Measurements from ENCODE around the gene ELOVL5. TPM values are rescaled to one million over a fixed set of nuclear protein-coding genes. Genes with fewer than 3 reads are reported as not detected.
"Not testable (repeated sequence)": the region's sequence is repeated elsewhere in the genome, so short reads cannot be mapped to it uniquely, and the experiment has no call there.

ELOVL5 gene
- total RNA-seq, 4 donors from 2014 or later, result 39.7 to 84.2 (median 57.4) TPM

DNA sequence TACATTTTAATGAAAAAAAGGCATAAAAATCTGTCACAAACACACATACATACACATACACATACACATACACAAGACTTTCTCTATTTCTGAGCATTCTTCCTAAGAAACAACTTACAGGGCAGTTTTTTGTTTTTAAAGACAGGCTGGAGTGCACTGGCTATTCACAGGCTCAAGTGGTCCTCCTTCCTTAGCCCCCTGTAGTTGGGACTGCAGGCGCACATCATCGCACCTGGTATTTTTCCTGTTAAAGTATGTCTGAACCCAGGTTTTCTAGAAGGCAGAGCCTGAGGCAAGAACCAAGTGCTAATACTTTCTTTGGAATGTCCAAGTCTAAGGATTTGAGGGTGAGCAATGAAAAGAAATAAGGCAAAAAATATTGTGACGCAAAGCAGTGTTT, 41.3 kb upstream of the ELOVL5 start:
- Histone ChIP-seq H3K4me1 (no peaks in the 10 kb centered on the region), H3K4me3 (no peak overlapping the region), H3K27ac (no peak overlapping the region), H3K36me3 (no peaks in the 10 kb centered on the region), H3K9me3 (no peaks in the 10 kb centered on the region), H3K27me3 (no peaks in the 10 kb centered on the region)
- no peak for DNase-seq (ENCODE audit: low spot score in 2 of 2)
- TF ChIP-seq, protein P1, sequence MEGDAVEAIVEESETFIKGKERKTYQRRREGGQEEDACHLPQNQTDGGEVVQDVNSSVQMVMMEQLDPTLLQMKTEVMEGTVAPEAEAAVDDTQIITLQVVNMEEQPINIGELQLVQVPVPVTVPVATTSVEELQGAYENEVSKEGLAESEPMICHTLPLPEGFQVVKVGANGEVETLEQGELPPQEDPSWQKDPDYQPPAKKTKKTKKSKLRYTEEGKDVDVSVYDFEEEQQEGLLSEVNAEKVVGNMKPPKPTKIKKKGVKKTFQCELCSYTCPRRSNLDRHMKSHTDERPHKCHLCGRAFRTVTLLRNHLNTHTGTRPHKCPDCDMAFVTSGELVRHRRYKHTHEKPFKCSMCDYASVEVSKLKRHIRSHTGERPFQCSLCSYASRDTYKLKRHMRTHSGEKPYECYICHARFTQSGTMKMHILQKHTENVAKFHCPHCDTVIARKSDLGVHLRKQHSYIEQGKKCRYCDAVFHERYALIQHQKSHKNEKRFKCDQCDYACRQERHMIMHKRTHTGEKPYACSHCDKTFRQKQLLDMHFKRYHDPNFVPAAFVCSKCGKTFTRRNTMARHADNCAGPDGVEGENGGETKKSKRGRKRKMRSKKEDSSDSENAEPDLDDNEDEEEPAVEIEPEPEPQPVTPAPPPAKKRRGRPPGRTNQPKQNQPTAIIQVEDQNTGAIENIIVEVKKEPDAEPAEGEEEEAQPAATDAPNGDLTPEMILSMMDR (IDR thresholded peaks at IDR 0.05), result no peak
- TF ChIP-seq POLR2AphosphoS5 (IDR thresholded peaks at IDR 0.05) (no peak), POLR2A (IDR thresholded peaks at IDR 0.05) (no peak), EP300 (IDR thresholded peaks at IDR 0.05) (no peak)
- WGBS, result 96% methylated on average over 3 of the region's 3 CpGs

DNA sequence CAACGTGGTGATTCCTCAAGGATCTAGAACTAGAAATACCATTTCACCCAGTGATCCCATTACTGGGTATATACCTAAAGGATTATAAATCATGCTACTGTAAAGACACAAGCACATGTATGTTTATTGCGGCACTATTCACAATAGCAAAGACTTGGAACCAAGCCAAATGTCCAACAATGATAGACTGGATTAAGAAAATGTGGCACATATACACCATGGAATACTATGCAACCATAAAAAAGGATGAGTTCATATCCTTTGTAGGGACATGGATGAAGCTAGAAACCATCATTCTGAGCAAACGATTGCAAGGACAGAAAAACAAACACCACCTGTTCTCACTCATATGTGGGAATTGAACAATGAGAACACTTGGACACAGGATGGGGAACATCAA, 39.9 kb upstream of the ELOVL5 start:
- not testable (repeated sequence) for H3K27me3 ChIP-seq; H3K9me3 ChIP-seq; H3K4me3 ChIP-seq; H3K36me3 ChIP-seq; DNase-seq (ENCODE audit: low spot score in 2 of 2); H3K4me1 ChIP-seq; H3K27ac ChIP-seq
- 90% methylated on average over 3 of the region's 3 CpGs for WGBS

DNA sequence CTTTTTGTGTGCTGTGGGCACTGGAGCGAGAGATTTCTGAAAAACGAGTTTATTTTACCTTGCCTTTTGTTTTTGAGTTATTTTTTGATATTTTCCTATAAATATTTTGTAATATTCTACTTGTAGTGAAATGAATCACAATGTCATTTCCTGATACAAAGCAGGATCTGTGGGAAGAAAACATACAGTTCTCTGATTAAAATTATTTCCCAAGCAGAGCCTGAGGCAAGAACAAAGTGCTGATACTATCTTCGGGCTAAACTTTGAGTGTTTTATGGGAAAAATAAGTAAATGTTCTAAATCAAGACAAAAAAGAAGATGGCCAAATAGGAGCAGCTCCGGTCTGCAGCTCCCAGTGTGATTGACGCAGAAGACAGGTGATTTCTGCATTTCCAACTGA, 33.7 kb upstream of the ELOVL5 start:
- Histone ChIP-seq H3K9me3 (no peaks in the 10 kb centered on the region), H3K36me3 (no peaks in the 10 kb centered on the region), H3K27me3 (no peaks in the 10 kb centered on the region), H3K27ac (no peak overlapping the region), H3K4me1 (no peaks in the 10 kb centered on the region), H3K4me3 (no peak overlapping the region)
- DNase-seq (ENCODE audit: low spot score in 2 of 2), result no peak
- 78% methylated on average over 5 of the region's 5 CpGs for WGBS
- no peak for TF ChIP-seq EP300 (IDR thresholded peaks at IDR 0.05)
- TF ChIP-seq, protein P1 (IDR thresholded peaks at IDR 0.05), result no peak

DNA sequence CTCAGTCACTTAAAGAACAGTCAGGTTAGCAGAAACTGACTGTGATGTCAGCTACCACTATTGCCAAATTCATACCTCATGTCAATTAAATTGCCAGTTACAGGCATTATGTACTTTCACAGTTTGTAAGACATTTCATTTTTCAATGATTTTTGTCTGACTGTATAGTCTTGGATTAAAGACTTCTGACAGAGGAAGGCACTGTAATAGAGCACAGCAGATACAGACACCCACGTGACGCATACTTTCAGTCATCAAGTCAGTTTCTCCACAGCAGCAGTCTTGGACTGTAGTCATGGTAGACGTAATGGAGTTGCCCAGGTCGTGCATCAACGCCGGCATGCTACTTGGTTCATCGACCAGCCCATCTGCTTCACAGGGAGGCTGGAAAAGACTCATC, 29.5 kb upstream of the ELOVL5 start:
- Histone ChIP-seq H3K36me3 (no peaks in the 10 kb centered on the region), H3K9me3 (no peaks in the 10 kb centered on the region), H3K4me1 (no peaks in the 10 kb centered on the region), H3K27me3 (no peaks in the 10 kb centered on the region), H3K27ac (no peak overlapping the region), H3K4me3 (no peak overlapping the region)
- no peak for DNase-seq (ENCODE audit: low spot score in 2 of 2)
- TF ChIP-seq EP300 (IDR thresholded peaks at IDR 0.05), result no peak
- TF ChIP-seq, protein P1 (IDR thresholded peaks at IDR 0.05), result no peak
- no peak for TF ChIP-seq POLR2A (IDR thresholded peaks at IDR 0.05)
- no peak for TF ChIP-seq POLR2AphosphoS5 (IDR thresholded peaks at IDR 0.05)
- WGBS, result 84% methylated on average over 7 of the region's 7 CpGs

DNA sequence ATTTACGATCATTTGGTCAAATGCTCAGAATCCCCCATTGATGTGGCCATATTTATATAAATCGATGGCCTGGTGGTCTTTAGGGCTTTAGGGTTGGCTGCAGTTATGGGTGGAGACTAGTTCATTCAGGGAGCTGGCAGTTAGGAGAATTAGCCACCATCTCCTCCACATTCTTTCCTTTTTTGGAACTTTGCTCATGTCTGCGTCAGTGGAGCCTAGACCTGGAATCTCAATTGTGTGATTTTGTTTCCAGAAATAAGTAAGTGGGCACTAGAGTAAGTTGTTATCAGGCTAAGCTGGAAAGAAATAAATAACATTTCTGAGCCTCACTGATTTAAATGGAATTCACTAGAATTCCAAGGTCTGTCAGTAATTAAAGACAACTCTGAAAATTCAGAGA, 29.0 kb upstream of the ELOVL5 start:
- Histone ChIP-seq H3K27me3 (no peaks in the 10 kb centered on the region), H3K36me3 (no peaks in the 10 kb centered on the region), H3K4me3 (no peak overlapping the region), H3K27ac (no peak overlapping the region), H3K4me1 (no peaks in the 10 kb centered on the region), H3K9me3 (no peaks in the 10 kb centered on the region)
- no peak for TF ChIP-seq POLR2AphosphoS5 (IDR thresholded peaks at IDR 0.05)
- TF ChIP-seq, protein P1 (IDR thresholded peaks at IDR 0.05), result no peak
- no peak for TF ChIP-seq POLR2A (IDR thresholded peaks at IDR 0.05)
- TF ChIP-seq EP300 (IDR thresholded peaks at IDR 0.05), result no peak
- no peak for DNase-seq (ENCODE audit: low spot score in 2 of 2)
- 83% methylated on average over 3 of the region's 3 CpGs for WGBS

DNA sequence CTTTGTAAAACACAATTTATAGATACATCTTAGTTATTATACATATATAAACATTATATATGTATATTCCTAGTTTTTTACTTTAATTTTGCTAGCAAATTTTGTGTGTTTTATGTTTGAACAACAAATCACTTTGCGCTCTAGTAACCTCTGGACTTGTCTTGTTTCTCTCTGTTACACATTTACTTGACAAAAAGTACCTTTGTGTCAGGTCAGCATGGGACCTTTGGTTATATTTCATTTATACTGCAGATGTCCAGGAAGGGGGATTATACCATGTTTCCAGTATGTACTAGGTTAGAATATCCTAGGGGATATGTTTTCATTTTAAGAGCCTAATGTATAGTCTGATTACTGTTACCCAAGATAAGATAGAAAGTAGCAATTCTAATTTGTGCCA, 28.5 kb upstream of the ELOVL5 start:
- H3K9me3 ChIP-seq, result no peaks in the 10 kb centered on the region
- no peaks in the 10 kb centered on the region for H3K4me1 ChIP-seq
- TF ChIP-seq POLR2A (IDR thresholded peaks at IDR 0.05), result no peak
- no peak for TF ChIP-seq EP300 (IDR thresholded peaks at IDR 0.05)
- TF ChIP-seq, protein P1 (IDR thresholded peaks at IDR 0.05), result no peak
- no peak for TF ChIP-seq POLR2AphosphoS5 (IDR thresholded peaks at IDR 0.05)
- WGBS, result 88% methylated on average over 1 of the region's 1 CpG
- DNase-seq (ENCODE audit: low spot score in 2 of 2), result no peak
- H3K27me3 ChIP-seq, result no peaks in the 10 kb centered on the region
- no peaks in the 10 kb centered on the region for H3K36me3 ChIP-seq
- no peak overlapping the region for H3K27ac ChIP-seq
- no peak overlapping the region for H3K4me3 ChIP-seq
